Keratinocyte (primary cell): ENCODE measurements around the gene CD163. TPM values are rescaled to one million over a fixed set of nuclear protein-coding genes. Genes with fewer than 3 reads are reported as not detected.

Source experiments
- DNase-seq: peaks from one replicate; pipeline ENCODE4 v3.0.0-alpha.2; 2011; ENCODE audit warnings: low read depth, missing footprints, low spot score
- FAIRE-seq: peaks from 2 replicates; lab custom pipeline; 2011; peaks lifted over from hg19 to GRCh38; lab: Jason Lieb, UNC
- H2AFZ ChIP-seq: 2 replicates; pipeline ENCODE4 v1.6.0; 2012; ENCODE audit warnings: low read length, control low read depth, inconsistent platforms; ENCODE audit not compliant: control insufficient read depth
- H3K27ac ChIP-seq: 2 replicates; pipeline ENCODE4 v1.5.1; 2011; ENCODE audit warnings: low read length; ENCODE audit not compliant: control insufficient read depth, insufficient read depth
- H3K27me3 ChIP-seq: 3 replicates; pipeline ENCODE4 v1.6.0; 2011; ENCODE audit warnings: low read length; ENCODE audit not compliant: control insufficient read depth, insufficient read depth; ENCODE audit errors: extremely low read depth
- H3K36me3 ChIP-seq, 2 experiments: 2 replicates in 1 of 2; 3 replicates in 1 of 2; pipeline ENCODE4 v1.5.1; 2011; ENCODE audit warnings: low read length in 2 of 2, mild to moderate bottlenecking in 1 of 2; ENCODE audit not compliant: control insufficient read depth in 2 of 2, insufficient read depth in 2 of 2; ENCODE audit errors: extremely low read depth in 1 of 2
- H3K4me1 ChIP-seq: 3 replicates; pipeline ENCODE4 v1.5.1; 2011; ENCODE audit warnings: low read length; ENCODE audit not compliant: control insufficient read depth, insufficient read depth; ENCODE audit errors: extremely low read depth
- H3K4me2 ChIP-seq: 3 replicates; pipeline ENCODE4 v1.6.0; 2011; ENCODE audit warnings: low read depth, low read length; ENCODE audit not compliant: control insufficient read depth, insufficient read depth; ENCODE audit errors: extremely low read depth
- H3K4me3 ChIP-seq, 3 experiments: fragments of 200-600 bp in 1 of 3; sonication (generic) in 1 of 3; 2 replicates in 2 of 3; 3 replicates in 1 of 3; pipeline ENCODE4 v1.5.1; 2011 to 2016; ENCODE audit warnings: low read length in 3 of 3, mild to moderate bottlenecking in 3 of 3, control low read depth in 2 of 3, inconsistent platforms in 1 of 3, low read depth in 1 of 3, mixed read lengths in 1 of 3, mixed run types in 1 of 3, moderate library complexity in 1 of 3; ENCODE audit not compliant: control insufficient read depth in 2 of 3, insufficient read depth in 2 of 3; ENCODE audit errors: extremely low read depth in 1 of 3
- H3K79me2 ChIP-seq: 2 replicates; pipeline ENCODE4 v1.6.0; 2012; ENCODE audit warnings: low read length; ENCODE audit not compliant: control insufficient read depth, insufficient read depth
- H3K9ac ChIP-seq: 3 replicates; pipeline ENCODE4 v1.6.0; 2011; ENCODE audit warnings: low read length; ENCODE audit not compliant: control insufficient read depth, insufficient read depth; ENCODE audit errors: extremely low read depth
- H3K9me1 ChIP-seq: 3 replicates; pipeline ENCODE4 v1.6.0; 2011; ENCODE audit warnings: low read length; ENCODE audit not compliant: control insufficient read depth, insufficient read depth; ENCODE audit errors: extremely low read depth
- H3K9me3 ChIP-seq: 2 replicates; pipeline ENCODE4 v1.5.1; 2012; ENCODE audit warnings: low read depth, low read length; ENCODE audit not compliant: control insufficient read depth
- H4K20me1 ChIP-seq: 3 replicates; pipeline ENCODE4 v1.6.0; 2011; ENCODE audit warnings: low read length; ENCODE audit not compliant: control insufficient read depth, insufficient read depth; ENCODE audit errors: extremely low read depth
- EZH2 ChIP-seq: IDR thresholded peaks from one replicate; pipeline ENCODE4 v1.6.1; 2012; ENCODE audit warnings: inconsistent platforms, mild to moderate bottlenecking, low read length, moderate library complexity
- dilution Hi-C: fragments of 300-500 bp; cut with MboI; formaldehyde crosslinking; loops from one replicate; pipeline ENCODE4 v1.7.0; 2020; ENCODE audit warnings: low sequenced_read_pairs; ENCODE audit not compliant: extremely low pct_ligation_motif_present
- polyA plus RNA-seq, 5 experiments: library from polyadenylated mRNA; depleted of rRNA in 3 of 5; stranded (reverse) in 3 of 5; stranded (forward) in 1 of 5; unstranded in 1 of 5; fragments of >200 nt; gene quantifications; 1 replicate in 1 of 5; 2 replicates in 3 of 5; 3 replicates in 1 of 5; pipeline versions ENCODE4 v1.2.1 to v1.2.3, GENCODE V29; 2011 to 2012; ENCODE audit warnings: missing spikeins in 2 of 5, low read depth in 1 of 5, low replicate concordance in 1 of 5
- TF ChIP-seq, protein P1 (sequence below), 3 experiments: IDR thresholded peaks in 1 of 3; conservative IDR thresholded peaks in 1 of 3; optimal IDR thresholded peaks in 1 of 3; 2 replicates in 2 of 3; 3 replicates in 1 of 3; pipeline versions ENCODE3 to v1.5.1; 2011; ENCODE audit warnings: low read length in 3 of 3, mild to moderate bottlenecking in 3 of 3, moderate library complexity in 2 of 3, control low read depth in 1 of 3, inconsistent platforms in 1 of 3; ENCODE audit not compliant: insufficient read depth in 2 of 3; ENCODE audit errors: extremely low read depth in 1 of 3

CD163 gene
- polyA plus RNA-seq, 1 donor (not counting 4 experiments of a cell fraction or from before 2014, with no cell fraction given): 0.14 TPM

GRCh38 chr12:7485095-7485494 lies 18.5 kb downstream of the CD163 start:
- FAIRE-seq (no peak), DNase-seq (no peak)
- TF ChIP-seq, protein P1, sequence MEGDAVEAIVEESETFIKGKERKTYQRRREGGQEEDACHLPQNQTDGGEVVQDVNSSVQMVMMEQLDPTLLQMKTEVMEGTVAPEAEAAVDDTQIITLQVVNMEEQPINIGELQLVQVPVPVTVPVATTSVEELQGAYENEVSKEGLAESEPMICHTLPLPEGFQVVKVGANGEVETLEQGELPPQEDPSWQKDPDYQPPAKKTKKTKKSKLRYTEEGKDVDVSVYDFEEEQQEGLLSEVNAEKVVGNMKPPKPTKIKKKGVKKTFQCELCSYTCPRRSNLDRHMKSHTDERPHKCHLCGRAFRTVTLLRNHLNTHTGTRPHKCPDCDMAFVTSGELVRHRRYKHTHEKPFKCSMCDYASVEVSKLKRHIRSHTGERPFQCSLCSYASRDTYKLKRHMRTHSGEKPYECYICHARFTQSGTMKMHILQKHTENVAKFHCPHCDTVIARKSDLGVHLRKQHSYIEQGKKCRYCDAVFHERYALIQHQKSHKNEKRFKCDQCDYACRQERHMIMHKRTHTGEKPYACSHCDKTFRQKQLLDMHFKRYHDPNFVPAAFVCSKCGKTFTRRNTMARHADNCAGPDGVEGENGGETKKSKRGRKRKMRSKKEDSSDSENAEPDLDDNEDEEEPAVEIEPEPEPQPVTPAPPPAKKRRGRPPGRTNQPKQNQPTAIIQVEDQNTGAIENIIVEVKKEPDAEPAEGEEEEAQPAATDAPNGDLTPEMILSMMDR (optimal IDR thresholded peaks at IDR 0.05 in 1 of 3, IDR thresholded peaks at IDR 0.05 in 1 of 3, conservative IDR thresholded peaks at IDR 0.05 in 1 of 3; ENCODE audit: extremely low read depth in 1 of 3, insufficient read depth in 2 of 3, low read length in 3 of 3): no peak
- TF ChIP-seq EZH2: no peak
- Histone ChIP-seq H3K27me3 (no peaks in the 10 kb centered on the region), H3K9me3 (no peaks in the 10 kb centered on the region), H3K9ac (no peak overlapping the region), H3K27ac (no peak overlapping the region), H3K4me1 (no peaks in the 10 kb centered on the region), H4K20me1 (no peaks in the 10 kb centered on the region), H3K79me2 (no peaks in the 10 kb centered on the region), H3K9me1 (no peaks in the 10 kb centered on the region), H2AFZ (no peak overlapping the region), H3K4me2 (no peak overlapping the region), H3K36me3 (no peaks in the 10 kb centered on the region), H3K4me3 (no peak overlapping the region)
- dilution Hi-C loops: no loop called here

DNA sequence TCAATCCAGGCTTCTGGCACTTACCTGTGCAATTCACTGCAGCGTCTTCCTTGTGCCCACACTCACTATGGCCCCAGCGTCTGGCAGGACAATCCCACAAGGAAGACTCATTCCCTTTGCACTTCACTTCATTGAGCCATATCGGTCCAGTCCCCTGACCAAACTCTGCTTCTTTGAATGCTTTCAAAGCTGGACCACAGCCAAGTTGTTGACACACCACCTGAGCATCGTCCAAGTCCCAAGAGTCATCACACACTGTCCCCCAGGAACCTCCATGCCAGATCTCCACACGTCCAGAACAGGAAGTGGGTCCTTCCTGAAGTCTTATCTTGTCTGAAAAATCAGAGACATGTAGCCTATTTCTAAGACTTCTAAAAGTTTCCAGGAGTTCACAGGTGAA lies 20.2 kb downstream of the CD163 start:
- Histone ChIP-seq H3K4me1 (no peaks in the 10 kb centered on the region), H3K9me1 (no peaks in the 10 kb centered on the region), H2AFZ (no peak overlapping the region), H3K9me3 (no peaks in the 10 kb centered on the region), H4K20me1 (no peaks in the 10 kb centered on the region), H3K79me2 (no peaks in the 10 kb centered on the region), H3K27ac (no peak overlapping the region), H3K9ac (no peak overlapping the region), H3K36me3 (no peaks in the 10 kb centered on the region), H3K4me3 (no peak overlapping the region), H3K27me3 (no peaks in the 10 kb centered on the region), H3K4me2 (no peak overlapping the region)
- dilution Hi-C loops: no loop called here
- TF ChIP-seq EZH2: no peak
- TF ChIP-seq, protein P1 (optimal IDR thresholded peaks at IDR 0.05 in 1 of 3, IDR thresholded peaks at IDR 0.05 in 1 of 3, conservative IDR thresholded peaks at IDR 0.05 in 1 of 3; ENCODE audit: extremely low read depth in 1 of 3, insufficient read depth in 2 of 3, low read length in 3 of 3): no peak
- no peak for DNase-seq
- no peak for FAIRE-seq
